NOMO-1 (cell line): ENCODE data around the gene IPO11.

ENCODE experiments used
- DNase-seq, 2 experiments: peaks; one replicate each; lab custom pipeline; 2025; ENCODE audit not compliant: unreplicated experiment in 2 of 2; lab: John Stamatoyannopoulos, UW

IPO11 gene

DNA sequence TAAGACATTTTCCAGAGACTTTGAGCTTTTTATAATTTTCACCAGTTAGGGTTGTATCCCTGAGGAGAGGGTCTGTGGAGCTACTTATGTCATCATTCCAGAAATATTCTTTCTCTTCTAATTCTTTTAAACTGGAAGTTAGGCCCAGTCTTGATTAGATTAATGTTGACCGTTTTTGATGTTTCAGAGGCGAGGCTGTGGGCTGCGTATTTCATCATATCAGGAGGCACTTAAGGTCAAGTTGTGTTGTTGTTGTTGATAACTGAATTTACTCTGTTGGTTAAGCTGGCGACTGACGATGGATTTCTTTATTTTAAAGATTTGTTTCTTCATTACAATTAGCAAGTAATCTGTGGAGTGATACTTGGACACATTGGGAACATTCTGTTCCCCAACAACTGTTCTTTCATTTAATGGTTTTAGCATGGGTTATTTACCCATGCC lies 20.1 kb downstream of the IPO11 start:
- peak; percentile 42 to 49 for DNase-seq

DNA sequence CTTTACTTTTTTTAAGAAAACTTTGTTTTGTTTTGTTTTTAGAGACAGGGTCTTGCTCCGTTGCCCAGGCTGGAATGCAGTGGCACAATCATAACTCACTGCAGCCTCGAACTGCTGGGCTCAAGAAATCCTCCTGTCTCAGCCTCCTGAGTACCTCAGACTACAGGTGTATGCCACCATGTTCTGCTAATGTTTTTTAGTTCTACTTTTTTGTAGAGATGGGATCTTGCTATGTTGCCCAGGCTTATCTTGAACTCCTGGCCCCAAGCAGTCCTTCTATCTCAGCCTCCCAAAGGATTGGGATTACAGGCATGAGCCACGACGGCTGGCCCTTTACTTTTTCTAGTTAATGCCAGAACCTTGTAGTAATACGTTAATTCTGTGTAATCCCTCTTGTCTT lies 36.0 kb downstream of the IPO11 start:
- no peak for DNase-seq

DNA sequence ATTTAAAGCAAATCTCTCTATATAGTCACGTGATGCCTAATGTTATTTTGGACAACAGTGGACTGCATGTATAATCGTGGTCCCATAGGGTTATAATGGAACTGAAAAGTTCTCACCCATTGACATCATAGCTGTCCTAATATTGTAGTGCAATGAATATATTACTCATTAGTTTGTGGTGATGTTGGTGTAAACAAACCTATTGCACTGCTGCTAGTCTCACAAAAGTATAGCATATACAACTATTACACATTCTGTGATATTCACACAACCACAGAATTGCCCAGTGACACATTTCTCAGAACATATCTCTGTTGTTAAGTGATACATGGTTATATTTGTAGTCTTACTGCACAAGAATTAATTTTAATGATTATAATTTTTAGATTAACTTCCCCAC lies 37.7 kb downstream of the IPO11 start:
- DNase-seq: no peak

DNA sequence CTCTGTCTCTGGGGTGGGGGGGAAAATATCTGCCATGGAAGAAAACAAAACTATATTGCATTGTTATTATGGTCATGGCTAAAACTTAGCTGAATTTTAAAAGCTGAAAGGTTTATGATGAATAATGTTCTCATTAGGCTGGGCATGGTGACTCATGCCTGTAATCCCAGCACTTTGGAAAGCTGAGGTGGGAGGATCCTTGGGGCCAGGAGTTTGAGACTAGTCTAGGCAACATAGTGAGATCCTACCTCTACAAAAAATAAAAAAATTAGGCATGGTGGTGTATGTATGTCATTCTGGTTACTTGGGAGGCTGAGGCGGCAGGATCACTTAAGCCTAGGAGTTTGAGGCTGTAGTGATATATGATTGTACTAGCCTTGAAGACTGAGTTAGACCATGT lies 44.5 kb downstream of the IPO11 start:
- no peak for DNase-seq

DNA sequence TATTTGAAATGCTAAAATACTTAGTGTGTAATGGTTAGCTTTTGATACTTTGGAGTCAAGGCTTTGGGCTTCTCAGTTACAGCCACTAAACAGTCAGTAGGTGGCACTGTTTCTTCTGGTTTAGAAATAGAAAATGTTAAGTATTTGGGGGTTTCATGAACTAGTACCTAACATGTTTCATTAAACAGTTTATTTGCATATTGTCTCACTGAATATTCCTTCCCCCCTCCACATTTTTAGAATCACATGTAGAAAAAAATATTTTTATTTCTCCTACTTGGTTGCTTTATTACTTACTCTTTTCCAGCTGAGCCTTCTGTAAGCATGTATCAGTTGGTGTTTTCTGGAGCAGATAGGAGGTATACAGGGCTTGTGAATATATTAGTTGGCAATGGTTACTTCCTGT lies 48.0 kb downstream of the IPO11 start:
- DNase-seq: peak; percentile 1 to 42

DNA sequence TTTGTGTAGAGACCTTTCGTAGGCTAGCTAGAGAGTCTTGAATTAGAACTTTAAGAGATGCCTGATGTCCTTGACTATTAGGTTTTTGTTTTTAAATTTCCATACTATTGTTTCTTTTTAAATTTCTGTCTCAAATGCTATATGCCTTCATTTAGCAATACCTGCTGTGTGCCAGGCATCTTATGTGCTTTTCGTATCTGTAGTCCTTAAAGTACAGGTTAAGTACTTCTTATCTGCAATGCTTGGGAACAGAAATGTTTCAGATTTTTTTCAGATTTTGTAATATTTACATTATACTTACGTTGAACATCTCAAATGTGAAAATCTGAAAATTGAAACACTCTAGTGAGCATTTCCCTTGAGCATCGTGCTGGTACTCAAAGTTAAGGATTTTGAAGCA lies 49.0 kb downstream of the IPO11 start:
- DNase-seq: no peak

DNA sequence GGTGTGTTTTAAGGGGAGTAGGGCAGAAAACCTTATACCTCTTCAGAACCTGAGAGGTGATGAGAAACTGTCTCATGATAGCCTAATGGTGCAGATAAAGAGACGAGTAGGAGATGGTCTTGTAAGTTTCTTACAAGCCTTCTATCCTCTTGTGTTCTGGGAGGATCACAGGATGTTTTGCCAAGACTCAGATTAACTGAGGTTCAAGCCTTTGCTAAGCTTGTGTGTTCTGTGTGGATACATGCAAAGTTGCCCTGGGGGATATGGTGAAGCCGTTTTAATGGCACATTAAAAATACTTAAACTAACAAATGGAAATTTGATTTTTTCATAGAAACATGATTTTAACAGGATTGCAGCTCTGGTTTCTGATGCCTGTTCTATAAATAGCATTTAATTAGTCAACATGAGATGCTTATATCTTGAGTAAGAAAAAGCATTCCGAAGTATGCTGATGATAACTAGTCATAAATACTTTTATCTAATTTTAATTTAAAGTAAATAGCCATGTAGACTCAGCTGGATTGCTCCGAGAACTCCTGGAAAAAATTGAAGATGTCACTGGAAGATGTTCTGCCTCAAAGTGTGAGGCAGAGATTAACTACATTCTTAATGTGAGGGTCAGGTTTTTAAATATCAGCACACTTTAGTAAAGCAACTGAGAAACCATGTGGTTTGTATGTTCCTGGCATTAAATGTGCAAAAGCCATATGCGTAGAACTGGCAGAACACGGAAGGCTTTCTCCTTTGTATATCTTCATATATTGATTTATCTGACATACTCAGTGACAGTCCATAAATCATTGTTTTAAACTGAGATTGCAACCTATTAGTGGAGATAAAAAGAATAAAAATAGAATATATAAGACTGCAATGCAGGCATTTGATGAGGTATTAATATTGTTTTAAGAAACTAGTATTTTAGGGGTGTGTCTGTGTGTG lies 53.7 kb downstream of the IPO11 start:
- DNase-seq: no peak

DNA sequence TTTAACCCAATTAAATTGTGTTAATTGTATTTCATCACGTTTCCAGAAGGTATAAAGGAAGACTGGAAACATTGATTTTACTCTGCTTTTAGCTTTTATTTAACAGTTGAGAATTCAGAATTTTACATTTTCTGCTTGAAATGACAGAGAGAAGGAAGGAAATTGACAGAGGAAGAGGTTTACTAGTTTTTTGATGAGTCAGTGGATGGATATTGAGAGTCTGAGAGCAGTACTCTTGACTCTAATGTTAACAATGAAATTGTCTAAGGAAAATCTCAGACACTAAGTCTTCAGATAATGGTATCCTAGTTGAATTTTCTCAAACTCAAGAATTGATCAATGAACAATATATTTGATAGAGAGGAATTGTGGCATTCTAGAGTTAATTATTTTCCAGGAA lies 60.6 kb downstream of the IPO11 start:
- no peak for DNase-seq

DNA sequence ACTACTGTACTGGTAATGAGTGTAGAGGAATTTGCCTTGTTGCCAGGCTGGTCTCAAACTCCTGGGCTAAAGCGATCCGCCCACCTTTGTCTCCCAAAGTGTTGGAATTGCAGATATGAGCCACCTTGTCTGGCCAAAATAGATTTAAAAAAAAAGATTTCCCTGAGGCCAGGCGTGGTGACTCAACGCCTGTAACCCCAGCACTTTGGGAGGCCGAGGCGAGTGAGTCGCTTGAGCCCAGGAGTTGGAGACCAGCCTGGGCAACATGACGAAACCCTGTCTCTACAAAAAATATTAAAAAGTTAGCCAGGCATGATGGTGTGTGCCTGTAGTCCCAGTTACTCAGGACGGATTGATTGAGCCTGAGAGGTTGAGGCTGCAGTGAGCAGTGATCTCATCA lies 62.5 kb downstream of the IPO11 start:
- DNase-seq: no peak

DNA sequence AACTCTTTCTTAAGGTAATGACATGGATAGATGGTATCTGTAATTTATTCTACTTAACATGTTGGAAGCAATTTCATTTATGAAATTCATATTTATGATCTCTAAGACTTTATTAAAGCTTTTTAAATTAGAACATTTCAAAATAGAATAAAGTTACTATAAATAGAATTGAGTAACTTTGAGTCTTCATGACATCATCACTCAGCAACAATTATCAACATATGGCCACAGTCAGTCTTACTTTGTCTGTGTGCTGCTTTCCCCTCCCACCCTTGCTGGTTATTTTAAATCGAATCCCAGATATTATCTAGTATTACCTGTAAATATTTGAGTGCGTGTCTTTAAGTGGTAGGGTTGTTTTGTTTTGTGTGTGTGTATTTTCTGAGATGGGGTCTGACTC lies 65.2 kb downstream of the IPO11 start:
- no peak for DNase-seq

DNA sequence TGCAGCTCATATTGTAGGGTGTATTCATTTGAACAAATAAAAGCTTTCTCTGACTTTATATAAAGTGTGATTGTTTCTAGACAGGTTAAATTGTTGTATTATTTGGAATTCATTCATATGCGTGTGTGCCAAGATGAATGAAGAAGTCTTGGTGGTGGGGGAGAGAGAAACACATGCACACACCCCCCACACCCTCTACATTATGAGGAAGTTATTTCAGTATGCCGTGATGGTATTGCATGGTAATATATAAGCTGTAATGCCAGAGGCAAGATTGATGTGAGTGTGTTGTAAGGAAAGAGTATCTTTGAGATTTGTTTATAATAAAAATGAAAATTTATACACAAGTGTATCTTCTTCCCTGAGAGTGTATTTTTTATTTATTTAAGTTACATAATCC lies 71.0 kb downstream of the IPO11 start:
- peak; percentile 38 to 66 for DNase-seq

DNA sequence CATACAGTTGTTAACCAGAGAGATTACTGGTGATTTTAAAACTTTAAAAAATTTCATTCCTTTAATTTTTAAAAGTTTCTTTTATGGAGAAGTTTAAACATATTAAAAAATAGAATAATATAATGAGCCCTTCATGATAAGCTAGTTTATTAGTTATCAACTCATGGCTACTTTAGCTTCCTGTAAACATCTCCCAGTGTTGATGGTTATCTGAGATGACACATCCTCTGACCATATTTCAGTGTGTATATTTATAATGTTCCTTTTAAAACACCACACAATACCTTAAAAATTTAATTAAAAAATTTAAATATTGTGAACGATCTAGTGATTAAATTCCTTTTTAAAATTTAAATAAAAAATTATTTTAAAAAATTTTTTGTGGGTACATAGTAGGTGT lies 74.1 kb downstream of the IPO11 start:
- DNase-seq: no peak

DNA sequence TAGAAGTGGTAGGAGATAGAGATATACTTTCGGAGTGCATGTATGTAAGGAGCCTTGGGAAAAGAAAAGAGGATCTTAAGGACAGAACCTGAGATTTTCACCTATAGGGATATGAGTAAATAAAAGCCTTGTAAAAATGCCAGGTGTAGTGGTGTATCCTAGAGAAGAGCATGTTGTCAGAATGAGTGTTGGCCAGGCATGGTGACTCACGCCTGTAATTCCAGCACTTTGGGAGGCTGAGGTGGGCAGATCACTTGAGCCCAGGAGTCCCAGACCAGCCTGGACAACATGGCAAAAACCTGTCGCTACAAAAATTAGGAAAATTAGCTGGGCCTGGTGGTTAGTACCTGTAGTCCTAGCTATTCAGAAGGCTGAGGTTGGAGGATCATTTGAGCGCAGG lies 76.0 kb downstream of the IPO11 start:
- no peak for DNase-seq

DNA sequence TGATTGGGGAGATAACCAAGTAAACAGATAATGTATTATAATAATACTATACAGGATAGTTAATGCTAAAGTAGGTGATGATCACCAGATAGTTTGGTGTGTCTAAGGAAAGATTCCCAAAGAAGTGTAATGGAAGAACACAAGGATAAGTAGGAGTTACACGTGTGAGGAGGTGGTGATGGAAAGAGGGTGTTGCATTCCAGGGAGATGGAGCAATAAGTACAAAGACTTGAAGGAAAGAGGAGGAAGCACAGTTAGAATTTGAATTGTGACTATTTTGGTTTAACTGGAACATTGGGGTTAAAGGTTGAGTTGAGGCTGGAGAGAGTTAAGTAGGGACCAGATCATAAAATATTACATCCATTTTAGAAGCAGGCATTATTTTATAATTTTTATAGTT lies 76.9 kb downstream of the IPO11 start:
- no peak for DNase-seq

DNA sequence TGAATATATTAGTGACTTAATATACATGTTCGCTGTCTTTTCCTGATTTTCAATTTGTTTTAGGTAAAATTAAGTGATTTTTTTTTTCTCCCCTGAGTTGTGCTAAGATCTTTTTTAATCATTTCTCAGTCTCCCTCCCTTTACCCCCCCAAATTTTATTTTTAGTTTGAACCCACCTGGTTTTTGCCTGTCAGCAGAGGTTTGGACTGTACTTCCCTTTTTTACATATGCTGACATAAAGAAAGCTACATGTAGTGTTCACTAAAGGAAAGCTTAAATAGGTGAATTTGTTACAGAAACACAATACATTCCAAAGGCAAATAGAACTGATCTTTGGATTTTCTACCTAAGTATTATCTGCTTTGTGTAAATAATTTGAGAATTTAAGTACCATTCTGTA lies 82.2 kb downstream of the IPO11 start:
- DNase-seq: peak in 1 of 2 experiments; percentile 38

DNA sequence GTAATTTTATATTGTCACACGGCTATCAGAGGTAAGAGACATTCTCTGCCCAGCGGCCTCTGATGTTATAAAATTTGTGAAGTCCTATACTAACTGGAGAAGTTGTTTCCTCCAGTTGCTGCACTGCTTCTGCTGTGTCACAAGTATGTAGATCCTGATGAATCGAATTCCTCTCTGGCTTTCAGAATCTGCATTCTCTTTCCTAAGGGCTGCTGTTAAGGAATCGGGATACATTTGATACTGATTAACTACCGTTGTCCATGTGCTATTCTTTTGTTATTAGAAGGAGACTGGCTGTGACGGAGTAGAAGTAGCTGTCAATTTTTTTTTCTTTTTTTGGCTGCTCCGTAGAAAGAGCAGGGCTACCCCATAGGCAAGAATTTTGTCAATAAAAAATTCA lies 84.3 kb downstream of the IPO11 start:
- no peak for DNase-seq

DNA sequence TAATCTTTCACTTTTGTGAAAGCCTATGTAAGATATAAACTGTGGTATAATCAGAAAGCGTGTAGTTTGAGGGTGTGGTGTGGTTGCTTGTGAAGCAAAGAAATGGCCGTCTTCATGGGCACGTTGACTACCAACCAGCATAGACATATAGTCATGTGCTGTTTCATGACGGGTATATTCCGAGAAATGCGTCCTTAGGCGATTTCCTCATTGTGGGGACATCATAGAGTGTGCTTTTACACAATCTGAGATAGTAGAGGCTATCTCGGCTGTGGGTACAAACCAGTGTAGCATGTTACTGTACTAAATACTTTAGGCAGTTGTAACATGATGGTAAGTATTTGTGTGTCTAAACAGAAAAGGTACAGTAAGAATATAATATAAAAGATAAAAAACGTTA lies 86.4 kb downstream of the IPO11 start:
- DNase-seq: no peak

DNA sequence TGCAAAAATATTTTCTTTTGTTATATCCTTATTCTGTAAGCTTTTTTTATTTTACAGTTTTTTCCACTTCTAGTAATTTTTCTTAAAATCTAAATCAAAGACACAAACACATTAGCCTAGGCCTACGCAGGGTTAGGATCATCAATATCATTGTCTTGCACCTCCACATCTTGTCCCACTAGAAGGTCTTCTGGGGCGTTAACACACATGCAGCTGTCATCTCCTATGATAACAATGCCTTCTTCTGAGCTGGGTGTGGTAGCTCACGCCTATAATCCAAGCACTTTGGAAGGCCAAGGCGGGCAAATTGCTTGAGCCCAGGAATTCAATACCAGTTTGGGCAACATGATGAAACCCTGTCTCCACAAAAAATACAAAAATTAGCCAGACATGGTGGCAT lies 87.2 kb downstream of the IPO11 start:
- DNase-seq: no peak

DNA sequence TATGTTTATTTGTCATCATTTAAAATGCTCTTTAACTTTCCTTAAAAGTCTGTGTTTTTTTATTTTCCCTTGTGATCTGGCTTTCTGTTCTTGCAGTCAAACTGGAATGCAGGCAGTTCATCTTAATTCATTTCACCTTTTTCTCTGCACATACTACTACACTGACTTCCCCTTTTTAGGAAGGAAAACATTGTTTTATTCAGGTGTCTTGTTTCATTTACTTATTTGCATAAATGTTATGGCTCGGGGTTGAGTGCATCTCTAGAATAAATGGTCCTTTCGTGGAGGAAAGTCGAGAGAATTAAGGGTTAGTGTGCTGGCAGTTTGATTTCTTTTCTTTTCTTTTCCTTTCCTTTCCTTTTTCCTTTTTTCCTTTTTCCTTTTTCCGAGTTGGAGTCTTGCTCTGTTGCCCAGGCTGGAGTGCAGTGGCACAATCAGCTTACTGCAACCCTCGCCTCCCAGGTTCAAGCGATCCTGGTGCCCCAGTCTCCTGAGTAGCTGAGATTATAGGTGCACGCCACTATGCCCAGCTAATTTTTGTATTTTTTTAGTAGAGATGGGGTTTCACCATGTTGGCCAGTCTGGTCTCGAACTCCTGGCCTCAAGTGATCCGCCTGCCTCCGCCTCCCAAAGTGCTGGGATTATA lies 90.0 kb downstream of the IPO11 start:
- no peak for DNase-seq

DNA sequence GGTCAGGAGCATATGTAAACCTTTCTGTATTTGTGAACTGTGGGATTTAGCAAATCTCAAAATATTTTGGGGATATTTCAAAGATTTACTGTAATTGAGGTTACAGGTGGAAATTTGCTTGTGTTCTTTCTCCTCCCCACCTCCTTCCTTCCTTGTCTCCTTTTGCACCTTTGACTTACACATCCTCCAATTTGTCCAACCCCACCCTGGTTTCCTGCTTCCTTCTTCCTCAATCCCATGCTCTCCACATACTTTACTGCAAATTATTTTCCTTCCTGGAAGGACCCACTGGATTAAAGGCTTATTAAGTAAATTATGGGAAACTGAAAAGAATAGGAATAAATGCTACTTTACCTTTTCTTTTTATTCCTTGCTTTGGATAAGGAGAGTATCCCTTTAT lies 91.6 kb downstream of the IPO11 start:
- no peak for DNase-seq

DNA sequence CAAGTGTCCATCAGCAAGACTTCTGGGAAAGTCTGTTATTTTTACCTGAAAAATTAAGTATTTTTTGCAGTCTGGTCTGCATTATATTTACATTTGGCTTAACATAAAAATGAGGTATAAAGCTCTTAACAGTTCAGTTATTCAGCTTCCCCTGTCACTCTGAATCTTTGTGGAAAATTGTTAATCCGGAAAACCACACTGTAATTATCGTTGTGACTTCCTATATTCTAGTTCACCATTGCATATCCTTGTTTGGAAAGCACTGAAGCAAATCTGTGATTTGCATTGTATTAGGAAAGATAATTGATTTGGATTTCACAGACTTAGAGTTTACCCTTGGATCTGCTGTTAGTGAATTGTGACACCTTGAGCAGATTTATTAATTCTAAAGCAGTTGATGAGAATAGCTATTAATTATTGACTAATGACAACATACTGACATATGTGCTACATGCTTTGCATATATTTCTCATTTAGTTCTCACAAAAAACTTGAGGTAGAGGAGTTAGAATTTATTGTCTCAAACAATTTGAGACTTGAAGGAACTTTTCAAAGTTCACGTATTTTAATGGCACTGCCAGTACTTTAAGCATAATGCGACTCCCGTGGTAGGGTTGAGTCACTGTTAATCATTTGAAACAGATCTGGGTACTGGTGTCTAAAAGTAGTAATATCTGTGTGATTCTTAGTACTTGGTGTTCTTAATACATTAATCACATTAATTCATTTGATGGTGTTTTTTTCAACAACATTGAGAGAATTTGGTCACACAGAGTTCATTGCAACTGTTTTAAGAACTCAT lies 94.3 kb downstream of the IPO11 start:
- DNase-seq: peak in 1 of 2 experiments; percentile 73
